Nasal cavity respiratory epithelium epithelial cell of viscerocranial mucosa (primary cell): Measurements from ENCODE around the gene DUXA. TPM values are rescaled to one million over a fixed set of nuclear protein-coding genes. Genes with fewer than 3 reads are reported as not detected.

ENCODE experiments used
- total RNA-seq: library from RNA; depleted of rRNA; stranded (reverse); fragments of >200 nt; gene quantifications from 2 replicates; pipeline ENCODE4 v1.2.3, GENCODE V29; 2014

The DUXA gene
- not detected in 2 replicates for total RNA-seq

DNA sequence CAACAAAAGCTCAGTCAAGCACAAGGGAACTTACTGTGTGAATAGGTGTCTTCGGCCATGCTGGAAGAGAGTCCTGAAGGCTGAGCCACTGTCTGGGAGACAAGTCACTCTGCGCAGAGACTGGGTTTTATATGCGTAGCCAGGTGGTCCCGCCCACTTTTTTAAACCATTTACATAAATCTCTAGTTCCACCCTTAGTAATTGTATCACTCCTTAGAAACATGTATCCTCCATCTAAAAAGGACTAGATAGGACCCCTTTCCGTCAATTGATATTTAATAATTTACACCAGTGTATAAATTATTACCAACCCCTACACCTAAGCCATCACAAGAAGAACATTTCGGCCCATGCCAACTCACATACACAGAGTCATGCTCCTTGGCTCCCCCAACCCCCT lies at the start of gene DUXA:
TSS of gene DUXA (minus strand) at position 101 of the 400 bp plus-strand sequence. CDS start at position 59, 42 bp downstream.

GRCh38 chr19:57191141-57192076 lies 24.1 kb upstream of the DUXA start, which contains the start of gene ZNF264:
TSS of gene ZNF264 (plus strand) at chr19:57191500. CDS start at chr19:57191914, 414 bp downstream.

Other genes with a start within 250 kb of the DUXA start
- not detected in 2 replicates for gene USP29, start 47.5 kb downstream of the DUXA start, total RNA-seq
- not detected in 2 replicates for gene ZIM3, start 22.3 kb downstream of the DUXA start, total RNA-seq
- 31.8 and 62.3 TPM in 2 replicates for gene ZNF264, start 24.0 kb upstream of the DUXA start, total RNA-seq
- gene AURKC, start 63.5 kb upstream of the DUXA start, total RNA-seq: 1.2 and 1.4 TPM in 2 replicates
- gene ZNF805, start 73.1 kb upstream of the DUXA start, total RNA-seq: 43.1 and 44.8 TPM in 2 replicates
- gene ZNF460, start 113.0 kb upstream of the DUXA start, total RNA-seq: 168 and 223 TPM in 2 replicates
- 19.5 and 22.1 TPM in 2 replicates for gene ZNF543, start 153.0 kb upstream of the DUXA start, total RNA-seq
- gene ZNF304, start 183.8 kb upstream of the DUXA start, total RNA-seq: 13.3 and 15.7 TPM in 2 replicates
- 9.7 and 19.1 TPM in 2 replicates for gene TRAPPC2B, start 196.1 kb upstream of the DUXA start, total RNA-seq
- gene ZNF547, start 196.1 kb upstream of the DUXA start, total RNA-seq: 4.8 and 6.5 TPM in 2 replicates
- gene ZNF548, start 222.4 kb upstream of the DUXA start, total RNA-seq: 28.6 and 29.7 TPM in 2 replicates
- 9.6 and 13.6 TPM in 2 replicates for gene ZNF17, start 243.7 kb upstream of the DUXA start, total RNA-seq